Right lobe of liver (tissue), 4 donors: ENCODE measurements around the gene MATN4.

ENCODE experiments used
- CTCF ChIP-seq, 4 donors: fragments of 200-600 bp in 3 of 4; fragments of 450-650 bp in 1 of 4; IDR thresholded peaks; one replicate each; pipeline versions ENCODE4 v1.5.1 to v1.8.0; 2016 to 2022; ENCODE audit warnings: antibody characterized with exemption in 4 of 4, mild to moderate bottlenecking in 2 of 4
- POLR2A ChIP-seq: fragments of 450-650 bp; IDR thresholded peaks from one replicate; pipeline ENCODE4 v1.6.1; 2017; ENCODE audit warnings: antibody characterized with exemption, mild to moderate bottlenecking
- donor health status: DM: no; HTN: no; CAD: no.
- donor health status: DM: no; HTN: no; CAD: no.
- donor health status: DM: no; HTN: yes; CAD: no.

- TF ChIP-seq CTCF (IDR thresholded peaks at IDR 0.05) (no peak), POLR2A (no peak)
Measured at GRCh38 chr20:45305262-45305661, 2.8 kb downstream of the MATN4 start.
